ENCODE data around the gene DZIP3.

DNA sequence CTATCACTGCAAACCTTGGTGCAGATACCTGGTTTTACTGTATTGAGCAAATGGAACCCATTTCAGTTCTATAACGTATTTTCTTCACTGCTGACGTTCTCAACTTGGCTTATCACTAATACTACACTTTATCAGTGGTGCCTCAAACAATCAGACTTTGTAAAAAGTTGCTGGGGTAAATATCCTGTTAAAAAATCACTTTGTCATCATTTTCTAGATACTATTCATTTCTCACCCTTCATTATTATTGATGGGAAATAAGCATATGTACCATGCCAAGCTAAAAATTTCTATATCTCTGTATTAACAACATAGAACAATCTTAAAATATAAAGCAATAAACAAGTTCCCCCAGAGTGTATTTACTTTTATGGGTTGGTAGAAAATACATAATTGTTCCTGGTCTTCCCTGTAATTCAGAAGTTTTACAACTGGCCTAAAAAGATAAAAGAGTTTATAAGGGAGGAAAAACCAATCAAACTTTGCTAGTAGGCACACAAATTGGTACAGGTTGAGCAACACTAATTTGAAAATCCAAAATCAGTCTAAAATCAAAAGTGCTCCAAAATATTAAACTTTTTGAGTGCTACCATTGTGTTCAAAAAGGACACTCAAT, 33.4 kb upstream of the DZIP3 start:
- TF ChIP-seq, protein P1, sequence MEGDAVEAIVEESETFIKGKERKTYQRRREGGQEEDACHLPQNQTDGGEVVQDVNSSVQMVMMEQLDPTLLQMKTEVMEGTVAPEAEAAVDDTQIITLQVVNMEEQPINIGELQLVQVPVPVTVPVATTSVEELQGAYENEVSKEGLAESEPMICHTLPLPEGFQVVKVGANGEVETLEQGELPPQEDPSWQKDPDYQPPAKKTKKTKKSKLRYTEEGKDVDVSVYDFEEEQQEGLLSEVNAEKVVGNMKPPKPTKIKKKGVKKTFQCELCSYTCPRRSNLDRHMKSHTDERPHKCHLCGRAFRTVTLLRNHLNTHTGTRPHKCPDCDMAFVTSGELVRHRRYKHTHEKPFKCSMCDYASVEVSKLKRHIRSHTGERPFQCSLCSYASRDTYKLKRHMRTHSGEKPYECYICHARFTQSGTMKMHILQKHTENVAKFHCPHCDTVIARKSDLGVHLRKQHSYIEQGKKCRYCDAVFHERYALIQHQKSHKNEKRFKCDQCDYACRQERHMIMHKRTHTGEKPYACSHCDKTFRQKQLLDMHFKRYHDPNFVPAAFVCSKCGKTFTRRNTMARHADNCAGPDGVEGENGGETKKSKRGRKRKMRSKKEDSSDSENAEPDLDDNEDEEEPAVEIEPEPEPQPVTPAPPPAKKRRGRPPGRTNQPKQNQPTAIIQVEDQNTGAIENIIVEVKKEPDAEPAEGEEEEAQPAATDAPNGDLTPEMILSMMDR (IDR thresholded peaks at IDR 0.05) = no peak
- TF ChIP-seq POLR2A (IDR thresholded peaks at IDR 0.05; ENCODE audit: low read depth) = no peak
